ENCODE measurements around the gene DGKD. TPM values are rescaled to one million over a fixed set of nuclear protein-coding genes. Genes with fewer than 3 reads are reported as not detected.

DGKD gene
- total and polyA plus RNA-seq, 2 experiments from 2014 or later = 3.9 to 4.0 TPM

DNA sequence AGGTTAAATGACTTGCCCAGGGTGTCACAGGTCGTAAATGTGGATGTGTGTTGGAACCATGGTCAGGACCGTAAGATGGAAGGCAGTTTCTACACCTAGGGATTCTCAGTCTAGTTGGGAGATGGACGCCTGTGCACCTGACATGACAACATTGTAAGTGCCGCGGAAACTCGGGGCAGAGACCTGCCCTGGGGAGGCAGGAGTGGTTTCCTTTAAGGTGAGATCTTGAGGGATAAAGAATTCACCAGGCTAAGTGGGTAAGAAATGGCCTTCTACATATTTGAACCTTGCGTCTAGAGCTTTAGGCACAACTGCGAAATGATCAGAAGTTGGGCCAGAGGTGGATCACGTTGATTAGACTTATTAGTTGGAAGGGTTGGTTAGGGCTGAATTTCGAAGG, 1.6 kb downstream of the DGKD start:
- Histone ChIP-seq H2AFZ (no peak overlapping the region), H3K27ac (no peak overlapping the region), H3F3A (ENCODE audit: insufficient read depth) (peaks cover 4% of the 10 kb centered on the region), H3K9me2 (ENCODE audit: insufficient read depth) (no peaks in the 10 kb centered on the region), H3K9ac (no peak overlapping the region), H3K4me1 (ENCODE audit: insufficient read depth) (peaks cover 7% of the 10 kb centered on the region), H4K20me1 (ENCODE audit: insufficient read depth) (no peaks in the 10 kb centered on the region; the same call in 1 of the 2 replicates), H3K4me3 (no peak overlapping the region; the same call in 1 of the 2 replicates), H3K36me3 (ENCODE audit: low read depth) (no peaks in the 10 kb centered on the region), H3K4me2 (ENCODE audit: unreplicated experiment) (no peak overlapping the region), H3K79me2 (ENCODE audit: insufficient read depth) (peaks cover 30% of the 10 kb centered on the region), H3K9me3 (ENCODE audit: low read depth) (no peaks in the 10 kb centered on the region), H3K27me3 (replicated peaks; ENCODE audit: insufficient read depth) (no peaks in the 10 kb centered on the region)
- TF ChIP-seq EZH2 (IDR thresholded peaks at IDR 0.05; ENCODE audit: insufficient read depth, poor library complexity, severe bottlenecking) = no peak
- no peak for TF ChIP-seq EZH2phosphoT487 (IDR thresholded peaks at IDR 0.05; ENCODE audit: insufficient read depth, low read depth)
- in situ Hi-C loops (cut with MboI) = no loop called here
- DNase-seq = no peak
- WGBS, 2 experiments (ENCODE audit: low coverage in 1 of 2, low lambda C conversion rate in 2 of 2, missing lambda C conversion rate in 2 of 2) = 97 to 98% methylated on average over 10 of the region's 10 CpGs

DNA sequence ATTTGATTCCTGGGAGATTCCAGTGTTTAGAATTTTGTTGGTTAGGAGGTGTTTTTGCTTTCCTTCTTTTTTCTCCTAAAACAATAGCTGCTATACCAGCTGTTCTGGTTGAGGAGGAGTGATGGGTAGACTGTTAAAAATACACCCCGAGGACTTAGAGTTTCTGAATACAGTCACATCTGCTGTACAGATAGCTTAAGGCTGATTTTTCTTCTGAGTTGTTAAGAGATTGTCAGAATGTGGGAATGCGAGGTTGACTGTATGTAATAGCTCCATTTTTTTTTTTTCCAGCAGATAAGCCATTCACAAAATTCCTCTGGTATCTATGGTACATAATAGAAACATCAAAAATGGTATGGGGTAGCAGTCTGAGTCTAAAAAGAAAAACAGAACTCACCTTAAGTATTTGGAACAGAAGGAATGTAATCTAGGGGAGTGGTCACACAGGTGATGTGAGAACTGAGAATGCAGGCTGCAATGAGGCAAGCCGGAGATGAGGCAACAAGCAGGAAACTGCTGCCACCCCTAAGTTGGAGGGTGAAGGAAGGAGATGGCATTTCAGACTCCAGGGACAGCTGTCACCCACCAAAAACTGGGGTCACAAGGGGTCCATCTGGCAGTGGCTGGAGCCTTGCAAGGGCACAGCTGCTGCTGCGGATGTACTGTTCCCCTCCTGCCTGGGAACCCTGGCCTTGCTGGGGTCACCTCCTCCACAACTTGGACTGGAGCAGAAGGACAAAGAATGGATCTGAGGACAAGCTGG, 2.4 kb downstream of the DGKD start:
- Histone ChIP-seq H3K4me3 (no peak overlapping the region), H3F3A (ENCODE audit: insufficient read depth) (no peaks in the 10 kb centered on the region), H3K27me3 (replicated peaks; ENCODE audit: insufficient read depth) (no peaks in the 10 kb centered on the region), H4K20me1 (ENCODE audit: insufficient read depth) (no peaks in the 10 kb centered on the region; the same call in 1 of the 2 replicates), H3K9ac (no peak overlapping the region), H3K9me2 (ENCODE audit: insufficient read depth) (no peaks in the 10 kb centered on the region), H3K36me3 (ENCODE audit: low read depth) (no peaks in the 10 kb centered on the region), H3K9me3 (ENCODE audit: low read depth) (no peaks in the 10 kb centered on the region), H3K27ac (no peak overlapping the region), H3K4me2 (ENCODE audit: unreplicated experiment) (no peak overlapping the region), H3K4me1 (ENCODE audit: insufficient read depth) (no peaks in the 10 kb centered on the region; the same call in 1 of the 2 replicates), H3K79me2 (ENCODE audit: insufficient read depth) (peaks cover 30% of the 10 kb centered on the region), H2AFZ (no peak overlapping the region)
- TF ChIP-seq EZH2phosphoT487 (IDR thresholded peaks at IDR 0.05; ENCODE audit: insufficient read depth, low read depth) = no peak
- no peak for DNase-seq
- in situ Hi-C loops (cut with MboI) = no loop called here
- 97 to 99% methylated on average over 4 of the region's 4 CpGs for WGBS, 2 experiments (ENCODE audit: low coverage in 1 of 2, low lambda C conversion rate in 2 of 2, missing lambda C conversion rate in 2 of 2)

DNA sequence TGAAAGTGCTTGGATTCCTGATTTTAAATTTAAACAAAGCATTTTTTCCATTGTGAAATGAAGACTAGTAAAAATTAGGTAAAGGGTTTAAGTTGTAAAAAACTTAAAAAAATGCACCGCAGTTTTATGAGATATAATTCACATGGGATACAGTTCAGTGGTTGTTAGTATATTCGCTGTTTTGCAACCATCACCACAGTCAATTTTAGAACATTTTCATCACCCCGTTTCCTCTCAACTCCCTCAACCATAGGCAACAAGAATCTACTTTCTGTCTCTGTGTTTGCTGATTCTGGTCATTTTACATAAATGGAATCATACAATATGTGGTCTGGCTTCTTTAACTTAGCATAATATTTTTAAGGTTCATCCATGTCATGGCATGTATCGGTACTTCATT, 4.0 kb downstream of the DGKD start:
- WGBS, 2 experiments (ENCODE audit: low coverage in 1 of 2, low lambda C conversion rate in 2 of 2, missing lambda C conversion rate in 2 of 2) = 85 to 87% methylated on average over 4 of the region's 4 CpGs
- DNase-seq = no peak
- Histone ChIP-seq H3K9me2 (ENCODE audit: insufficient read depth) (no peaks in the 10 kb centered on the region), H3K4me1 (ENCODE audit: insufficient read depth) (no peaks in the 10 kb centered on the region; the same call in 1 of the 2 replicates), H3K27ac (no peak overlapping the region), H3K27me3 (replicated peaks; ENCODE audit: insufficient read depth) (no peaks in the 10 kb centered on the region), H3K9me3 (ENCODE audit: low read depth) (no peaks in the 10 kb centered on the region), H4K20me1 (ENCODE audit: insufficient read depth) (no peaks in the 10 kb centered on the region; the same call in 1 of the 2 replicates), H3K36me3 (ENCODE audit: low read depth) (no peaks in the 10 kb centered on the region; the same call in 1 of the 2 replicates), H3K9ac (no peak overlapping the region), H3F3A (ENCODE audit: insufficient read depth) (no peaks in the 10 kb centered on the region), H3K4me2 (ENCODE audit: unreplicated experiment) (no peak overlapping the region), H2AFZ (no peak overlapping the region), H3K79me2 (ENCODE audit: insufficient read depth) (peaks cover 40% of the 10 kb centered on the region), H3K4me3 (no peak overlapping the region)
- in situ Hi-C loops (cut with MboI) = no loop called here
- TF ChIP-seq EZH2phosphoT487 (IDR thresholded peaks at IDR 0.05; ENCODE audit: insufficient read depth, low read depth) (no peak), EZH2 (IDR thresholded peaks at IDR 0.05; ENCODE audit: insufficient read depth, poor library complexity, severe bottlenecking) (no peak)

- H3K79me2 ChIP-seq (ENCODE audit: insufficient read depth) = peaks cover 40% of the 10 kb centered on the region
- no peaks in the 10 kb centered on the region; the same call in 1 of the 2 replicates for H3K4me1 ChIP-seq (ENCODE audit: insufficient read depth)
- TF ChIP-seq EZH2 (IDR thresholded peaks at IDR 0.05; ENCODE audit: insufficient read depth, poor library complexity, severe bottlenecking) = no peak
- TF ChIP-seq EZH2phosphoT487 (IDR thresholded peaks at IDR 0.05; ENCODE audit: insufficient read depth, low read depth) = no peak
- no peaks in the 10 kb centered on the region for H3F3A ChIP-seq (ENCODE audit: insufficient read depth)
- no peak overlapping the region for H3K4me2 ChIP-seq (ENCODE audit: unreplicated experiment)
- no peak overlapping the region for H3K27ac ChIP-seq
- in situ Hi-C loops (cut with MboI) = no loop called here
- H3K36me3 ChIP-seq (ENCODE audit: low read depth) = peaks cover 3% of the 10 kb centered on the region; the same call in 1 of the 2 replicates
- no peaks in the 10 kb centered on the region; the same call in 1 of the 2 replicates for H4K20me1 ChIP-seq (ENCODE audit: insufficient read depth)
- no peak overlapping the region for H3K9ac ChIP-seq
- no peaks in the 10 kb centered on the region for H3K27me3 ChIP-seq (replicated peaks; ENCODE audit: insufficient read depth)
- H3K4me3 ChIP-seq = no peak overlapping the region
- H3K9me2 ChIP-seq (ENCODE audit: insufficient read depth) = no peaks in the 10 kb centered on the region
- DNase-seq = no peak
- WGBS, 2 experiments (ENCODE audit: low coverage in 1 of 2, low lambda C conversion rate in 2 of 2, missing lambda C conversion rate in 2 of 2) = 94 to 96% methylated on average over 6 of the region's 6 CpGs
- no peaks in the 10 kb centered on the region for H3K9me3 ChIP-seq (ENCODE audit: low read depth)
- no peak overlapping the region for H2AFZ ChIP-seq
These were observed 4.7 kb downstream of the DGKD start for GRCh38 chr2:233358947-233359346.

Data from GM23248 (cell line).